Progenitor cell of endocrine pancreas (in vitro differentiated cells): ENCODE measurements around the gene HEG1. TPM values are rescaled to one million over a fixed set of nuclear protein-coding genes. Genes with fewer than 3 reads are reported as not detected.

Experiments used
- DNase-seq: peaks from one replicate; pipeline ENCODE4 v3.0.0; 2021; ENCODE audit warnings: low spot score; ENCODE audit not compliant: unreplicated experiment
- H3K27ac Mint-ChIP-seq: 2 replicates; pipeline ENCODE4 v1.8.0; 2021; ENCODE audit warnings: mild to moderate bottlenecking, moderate library complexity, mixed read lengths
- H3K27me3 Mint-ChIP-seq: 2 replicates; pipeline ENCODE4 v1.8.0; 2021; ENCODE audit warnings: mixed read lengths
- H3K36me3 Mint-ChIP-seq: 2 replicates; pipeline ENCODE4 v1.8.0; 2022; ENCODE audit warnings: mixed read lengths; ENCODE audit not compliant: insufficient read depth
- H3K4me1 Mint-ChIP-seq: 2 replicates; pipeline ENCODE4 v1.8.0; 2021; ENCODE audit warnings: low read depth, mixed read lengths
- H3K4me3 Mint-ChIP-seq: 2 replicates; pipeline ENCODE4 v1.8.0; 2021; ENCODE audit warnings: low read depth, mild to moderate bottlenecking, moderate library complexity, mixed read lengths
- H3K9me3 Mint-ChIP-seq: 2 replicates; pipeline ENCODE4 v1.8.0; 2021; ENCODE audit warnings: low read depth, mixed read lengths
- CTCF ChIP-seq: fragments of 200-600 bp; sonication (generic); IDR thresholded peaks from one replicate; pipeline ENCODE4 v1.5.0; 2021; ENCODE audit warnings: antibody characterized with exemption, mild to moderate bottlenecking; ENCODE audit not compliant: unreplicated experiment
- total RNA-seq: library from RNA; stranded (reverse); gene quantifications from 2 replicates; pipeline ENCODE4 v1.2.1, GENCODE V29; 2021

HEG1 gene
- total RNA-seq, 1 donor from 2014 or later: 4.1 TPM

- Mint-ChIP-seq H3K27ac (no peak overlapping the region), H3K4me1 (peaks cover 4% of the 10 kb centered on the region), H3K4me3 (no peak overlapping the region), H3K36me3 (no peaks in the 10 kb centered on the region), H3K9me3 (no peaks in the 10 kb centered on the region), H3K27me3 (no peaks in the 10 kb centered on the region)
- TF ChIP-seq CTCF: no peak
- no peak for DNase-seq
Observed at GRCh38 chr3:124969190-124969589, 86.6 kb downstream of the HEG1 start.

DNA sequence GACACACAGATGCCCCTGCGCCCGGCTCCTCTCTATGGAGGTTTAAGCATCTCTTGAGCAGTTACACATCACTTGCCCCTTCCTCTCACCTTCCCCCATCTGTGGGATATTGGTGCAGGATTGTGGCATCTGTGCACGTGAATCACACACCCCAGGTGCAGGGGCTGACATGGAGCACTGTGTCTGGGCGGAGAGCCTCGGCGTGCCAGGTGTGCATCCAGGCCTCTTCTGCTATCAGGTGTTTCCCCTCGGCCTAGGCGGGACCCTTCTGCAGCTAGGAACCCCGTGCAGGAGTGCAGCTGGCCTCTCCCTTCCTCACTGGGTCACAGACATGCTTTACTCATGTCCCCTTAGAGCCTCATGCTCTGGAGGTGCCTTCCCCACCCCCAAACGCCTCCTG is 87.8 kb downstream of the HEG1 start:
- Mint-ChIP-seq H3K4me3 (no peak overlapping the region), H3K4me1 (peaks cover 4% of the 10 kb centered on the region), H3K36me3 (no peaks in the 10 kb centered on the region), H3K27me3 (no peaks in the 10 kb centered on the region), H3K27ac (no peak overlapping the region), H3K9me3 (no peaks in the 10 kb centered on the region)
- DNase-seq: no peak
- no peak for TF ChIP-seq CTCF

GRCh38 chr3:124966521-124967445 is 89.0 kb downstream of the HEG1 start:
- Mint-ChIP-seq H3K36me3 (no peaks in the 10 kb centered on the region), H3K4me1 (no peaks in the 10 kb centered on the region), H3K9me3 (no peaks in the 10 kb centered on the region), H3K4me3 (no peak overlapping the region), H3K27me3 (no peaks in the 10 kb centered on the region), H3K27ac (no peak overlapping the region)
- no peak for DNase-seq
- no peak for TF ChIP-seq CTCF

DNA sequence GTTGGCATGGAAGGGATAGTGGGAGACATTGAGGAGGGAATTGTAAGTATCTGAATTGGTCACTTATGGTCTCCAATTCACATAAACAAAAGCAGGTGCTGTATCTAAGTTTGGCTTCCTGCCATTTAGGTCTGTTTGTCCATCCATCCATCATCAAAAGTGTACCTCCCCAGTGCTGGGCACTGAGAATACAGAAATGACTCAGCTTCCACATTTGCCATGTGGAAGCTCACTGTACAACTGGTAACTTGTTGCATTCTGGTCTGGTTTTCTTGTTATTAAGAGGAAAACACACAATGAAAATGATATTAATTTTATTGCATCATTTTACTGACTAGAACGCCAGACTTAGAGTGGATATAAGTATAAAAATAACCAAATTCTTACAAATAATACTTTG is 90.4 kb downstream of the HEG1 start:
- Mint-ChIP-seq H3K4me3 (no peak overlapping the region), H3K27me3 (no peaks in the 10 kb centered on the region), H3K36me3 (no peaks in the 10 kb centered on the region), H3K27ac (no peak overlapping the region), H3K4me1 (no peaks in the 10 kb centered on the region), H3K9me3 (no peaks in the 10 kb centered on the region)
- no peak for DNase-seq
- no peak for TF ChIP-seq CTCF

GRCh38 chr3:124964387-124964786 is 91.4 kb downstream of the HEG1 start:
- DNase-seq: no peak
- no peaks in the 10 kb centered on the region for H3K36me3 Mint-ChIP-seq
- no peaks in the 10 kb centered on the region for H3K27me3 Mint-ChIP-seq
- no peaks in the 10 kb centered on the region for H3K9me3 Mint-ChIP-seq
- H3K4me1 Mint-ChIP-seq: no peaks in the 10 kb centered on the region
- H3K4me3 Mint-ChIP-seq: no peak overlapping the region
- no peak for TF ChIP-seq CTCF
- H3K27ac Mint-ChIP-seq: no peak overlapping the region
